Measurements from ENCODE around the gene SH3GL2.

The SH3GL2 gene

DNA sequence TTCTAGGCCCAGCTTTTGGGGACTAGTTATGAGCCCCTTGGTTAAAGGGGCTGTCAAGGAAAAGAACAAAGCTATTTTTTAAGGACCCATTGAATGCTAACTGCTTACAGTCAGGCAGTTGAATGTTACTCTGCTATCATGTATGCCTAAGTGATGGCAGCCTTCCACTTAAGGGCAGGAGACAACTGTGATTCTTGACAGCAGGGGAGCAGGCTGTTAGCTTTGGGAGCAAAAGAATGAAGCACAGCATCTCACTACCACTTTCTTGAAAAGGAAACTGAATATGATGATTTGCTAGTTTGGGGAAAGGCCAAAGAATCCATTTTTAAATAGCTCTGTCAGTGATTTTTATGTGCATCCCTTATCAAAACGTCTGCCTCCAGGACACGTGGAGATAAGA lies 221.6 kb downstream of the SH3GL2 start:
- FAIRE-seq = no peak
- DNase-seq (ENCODE audit: insufficient read length, low spot score) = no peak

GRCh38 chr9:17802249-17802857 lies 223.5 kb downstream of the SH3GL2 start:
- no peak for DNase-seq (ENCODE audit: insufficient read length, low spot score)
- FAIRE-seq = no peak

DNA sequence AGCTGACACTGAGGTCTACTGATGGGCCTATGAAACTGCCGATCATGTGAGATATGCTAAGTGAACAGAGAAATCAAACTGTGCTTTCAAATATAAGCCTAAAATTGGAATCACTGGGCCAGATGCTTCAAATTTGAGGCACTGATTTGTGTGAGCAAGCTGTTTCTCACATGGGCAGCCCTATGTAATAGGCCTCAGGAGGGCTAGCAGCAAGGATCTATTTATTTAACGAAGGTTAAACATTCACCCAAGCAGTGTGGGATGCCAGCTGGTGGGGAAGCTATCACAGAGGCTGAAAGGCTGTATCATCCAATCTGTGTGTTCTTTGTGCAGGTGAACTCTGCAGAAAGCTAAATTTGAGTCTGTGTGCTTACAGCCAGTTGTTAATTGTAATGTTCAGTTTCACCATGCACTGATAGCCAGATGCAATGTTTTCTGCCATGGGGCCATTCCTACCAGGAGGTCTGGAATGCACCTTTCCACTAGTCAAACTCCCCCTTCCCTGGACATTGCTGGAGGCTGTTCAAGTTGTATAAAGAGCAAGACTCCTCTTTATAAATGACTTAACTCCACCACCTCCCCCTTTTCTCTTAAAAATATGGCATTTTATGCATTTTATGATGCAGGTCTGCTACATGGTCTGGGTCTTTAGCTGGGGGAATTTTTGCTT lies 228.9 kb downstream of the SH3GL2 start:
- FAIRE-seq (no peak), DNase-seq (ENCODE audit: insufficient read length, low spot score) (no peak)

DNA sequence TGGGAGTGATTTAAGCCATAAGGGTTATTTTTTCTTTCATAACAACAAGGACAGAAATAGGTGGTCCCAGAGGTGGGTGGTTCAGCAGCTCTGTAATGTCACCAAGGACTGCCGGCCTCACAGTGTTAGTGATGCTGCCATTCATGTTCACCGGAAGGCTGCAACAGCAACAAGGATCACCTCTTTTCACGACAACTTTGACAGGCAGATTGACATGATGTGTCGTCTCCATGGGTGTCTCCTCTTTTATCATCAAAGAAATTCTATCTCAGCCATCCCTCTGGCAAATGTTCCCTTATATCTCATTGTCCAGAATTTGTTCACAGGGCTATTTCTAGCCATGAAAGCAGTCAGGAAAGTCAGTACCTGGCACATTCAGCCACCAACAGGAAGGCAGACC lies 231.5 kb downstream of the SH3GL2 start:
- DNase-seq (ENCODE audit: insufficient read length, low spot score) (no peak), FAIRE-seq (no peak)

DNA sequence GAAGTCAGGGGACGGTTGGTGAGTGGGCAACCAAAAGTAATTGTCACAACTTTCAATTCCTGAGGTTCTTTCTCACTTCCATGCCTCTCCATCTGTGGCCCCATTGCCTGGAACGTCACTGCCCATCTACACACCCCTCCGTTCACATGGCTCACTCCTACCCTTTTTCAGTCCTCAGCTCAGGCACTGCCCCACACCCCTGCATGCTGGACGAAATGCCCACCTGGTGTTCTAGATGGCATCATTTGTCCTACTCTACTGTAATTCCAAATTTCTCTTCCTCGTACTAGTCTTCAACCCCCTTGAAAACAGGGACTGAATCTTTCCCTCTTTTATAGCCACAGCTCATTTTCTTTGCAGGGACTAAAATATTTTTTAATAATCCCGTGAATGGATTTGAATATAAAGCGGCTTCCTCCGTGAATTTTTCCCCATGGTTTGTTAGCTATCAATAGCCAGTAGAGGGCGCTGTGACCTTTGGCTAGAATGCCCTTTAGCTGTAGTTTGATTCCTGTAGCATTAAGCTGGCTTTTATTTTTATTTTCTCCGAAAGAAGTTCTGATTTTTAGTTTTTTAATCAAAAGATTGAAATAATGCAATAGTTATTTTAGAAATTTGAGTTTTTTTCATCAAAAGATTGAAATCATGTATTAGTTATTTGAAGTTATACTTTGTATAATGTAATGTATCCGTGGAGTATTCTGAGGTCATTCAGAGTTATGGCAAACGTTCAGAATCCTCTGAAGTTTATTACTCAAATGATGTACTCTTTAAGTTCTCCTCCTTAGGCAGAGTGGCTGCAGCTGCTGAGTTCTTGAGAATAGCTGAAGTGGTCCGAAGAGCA lies 232.1 kb downstream of the SH3GL2 start:
- peak; percentile 15 for DNase-seq (ENCODE audit: insufficient read length, low spot score)
- FAIRE-seq = peak; percentile 84

GRCh38 chr9:17813798-17814197 lies 234.9 kb downstream of the SH3GL2 start:
- DNase-seq (ENCODE audit: insufficient read length, low spot score) (no peak), FAIRE-seq (no peak)

GRCh38 chr9:17816431-17817027 lies 237.7 kb downstream of the SH3GL2 start:
- no peak for FAIRE-seq
- DNase-seq (ENCODE audit: insufficient read length, low spot score) = no peak

DNA sequence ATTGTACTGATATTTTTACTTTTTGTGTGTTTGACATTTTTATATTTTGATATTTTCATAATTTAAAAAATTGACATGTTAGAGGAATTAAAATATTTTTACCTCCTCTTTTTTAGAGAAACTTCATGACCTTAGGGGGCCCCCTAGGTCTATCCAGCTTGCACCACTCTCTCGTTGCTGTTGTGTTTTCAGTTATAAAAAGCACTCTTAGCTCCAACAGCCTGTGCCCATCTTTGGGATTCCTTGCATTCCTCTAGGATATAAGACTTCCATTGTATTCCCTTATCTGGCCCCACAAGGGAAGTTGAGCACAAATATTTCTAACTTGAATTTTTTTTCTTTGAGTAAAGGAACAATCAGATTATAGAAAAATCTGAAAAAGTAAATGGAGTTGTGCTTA lies 245.3 kb downstream of the SH3GL2 start:
- no peak for FAIRE-seq
- no peak for DNase-seq (ENCODE audit: insufficient read length, low spot score)

DNA sequence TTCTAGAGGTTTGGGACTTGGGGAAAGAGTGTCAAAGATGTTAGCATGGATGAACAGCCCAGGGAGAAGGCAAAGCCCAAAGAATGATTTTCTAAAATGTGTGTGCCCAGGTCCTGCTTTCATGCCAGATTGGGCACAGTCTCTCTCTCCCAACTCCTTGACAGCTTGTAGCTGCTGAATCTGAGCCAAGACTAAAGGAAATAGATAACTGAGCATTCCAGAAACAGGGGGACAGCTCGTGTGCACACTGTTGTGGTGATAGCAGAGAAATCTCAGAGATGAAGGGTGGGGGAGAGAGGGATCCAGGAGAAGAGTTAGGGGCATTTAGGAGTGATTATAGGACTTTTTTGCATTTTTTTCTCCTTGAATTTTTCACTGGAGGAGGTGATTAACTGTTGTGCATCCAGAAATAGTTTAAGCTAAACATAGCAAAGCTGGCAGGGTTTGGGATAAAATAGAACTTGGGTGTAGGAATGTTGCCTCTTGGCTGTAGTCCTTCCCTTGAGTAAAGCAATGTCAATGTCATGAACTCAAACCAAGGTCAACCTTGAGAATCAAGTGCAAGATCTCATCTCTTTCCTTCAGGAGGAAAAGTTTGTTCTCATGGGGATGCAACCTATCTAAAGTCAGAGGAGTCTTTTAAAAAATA lies 245.9 kb downstream of the SH3GL2 start:
- DNase-seq (ENCODE audit: insufficient read length, low spot score) = no peak
- FAIRE-seq = no peak

GRCh38 chr9:17825265-17825659 lies 246.4 kb downstream of the SH3GL2 start:
- DNase-seq (ENCODE audit: insufficient read length, low spot score) (no peak), FAIRE-seq (no peak)

- DNase-seq (ENCODE audit: insufficient read length, low spot score) = no peak
- no peak for FAIRE-seq
These were observed 250.2 kb downstream of the SH3GL2 start for GRCh38 chr9:17829064-17829463.

DNA sequence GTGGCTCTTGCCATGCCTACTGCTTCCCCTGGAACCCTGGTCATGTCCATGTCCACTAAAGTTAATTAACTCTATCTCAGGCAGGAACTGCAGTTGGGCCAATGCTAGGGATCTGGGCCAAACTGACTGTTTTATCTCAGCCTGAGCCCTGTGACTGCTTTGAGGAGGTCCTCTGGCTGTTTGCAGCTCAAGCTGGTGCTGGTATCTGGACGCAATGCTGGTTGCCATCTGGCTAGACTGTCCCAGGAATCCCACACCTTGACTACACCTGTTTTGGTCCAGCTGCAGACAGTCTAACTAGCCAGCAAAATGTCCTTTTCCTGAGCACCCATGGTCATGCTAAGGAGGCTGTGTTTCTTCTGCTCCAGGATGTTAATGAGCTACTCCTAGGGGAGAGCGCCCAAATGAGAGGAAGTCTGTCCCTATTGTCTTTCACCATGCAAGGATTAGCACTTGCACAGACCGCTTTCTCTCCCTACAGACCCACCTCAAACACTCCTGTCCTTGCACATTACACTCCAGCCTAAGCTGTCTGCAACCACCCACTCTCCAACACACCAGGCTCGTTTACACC lies 251.0 kb downstream of the SH3GL2 start:
- DNase-seq (ENCODE audit: insufficient read length, low spot score) (no peak), FAIRE-seq (no peak)

- no peak for FAIRE-seq
These were observed 253.9 kb downstream of the SH3GL2 start for GRCh38 chr9:17832812-17833211.

GRCh38 chr9:17833846-17834245 lies 255.0 kb downstream of the SH3GL2 start:
- DNase-seq (ENCODE audit: insufficient read length, low spot score) (no peak), FAIRE-seq (no peak)

More at GRCh38 chr9:17832812-17833211, 253.9 kb downstream of the SH3GL2 start:
- DNase-seq (ENCODE audit: insufficient read length, low spot score) = no peak

DNA sequence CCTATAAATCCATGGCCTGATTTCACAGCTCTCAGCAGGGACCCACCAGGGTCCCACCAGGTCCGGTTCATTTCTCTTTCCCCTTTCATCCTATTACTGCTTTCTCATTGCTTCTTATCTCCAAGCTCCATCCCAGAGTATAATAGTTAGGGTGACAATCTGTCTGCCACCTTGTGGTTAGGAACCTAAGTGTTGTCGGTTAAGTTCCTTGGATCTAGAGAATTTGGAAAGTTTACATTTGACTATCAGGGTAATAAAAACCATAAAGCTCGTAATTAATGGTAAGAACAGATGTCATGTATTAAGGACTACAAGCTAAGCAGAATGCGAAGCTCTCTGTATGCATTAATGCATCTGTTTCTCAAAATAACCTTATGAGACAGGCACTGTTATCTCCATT lies 259.1 kb downstream of the SH3GL2 start:
- no peak for DNase-seq (ENCODE audit: insufficient read length, low spot score)
- FAIRE-seq = no peak

DNA sequence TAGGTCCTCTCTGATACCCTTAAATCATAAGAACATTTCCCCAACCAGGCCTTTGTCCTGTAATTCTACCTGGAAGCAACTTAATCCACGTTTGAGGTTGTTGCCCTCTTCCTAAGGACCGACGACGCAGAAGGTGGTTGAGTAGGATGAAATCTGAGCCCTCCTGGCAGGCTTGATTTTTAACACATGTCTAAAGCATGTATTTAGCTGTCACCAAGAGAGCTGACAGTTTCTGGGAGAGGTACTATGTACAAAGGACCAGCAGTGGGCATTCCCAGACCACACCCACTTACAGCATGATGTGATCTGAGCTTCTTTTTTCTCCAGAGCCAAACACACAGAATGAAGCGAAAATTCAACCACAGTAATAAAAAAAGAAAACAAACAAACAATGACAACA lies 260.9 kb downstream of the SH3GL2 start:
- no peak for FAIRE-seq
- no peak for DNase-seq (ENCODE audit: insufficient read length, low spot score)

DNA sequence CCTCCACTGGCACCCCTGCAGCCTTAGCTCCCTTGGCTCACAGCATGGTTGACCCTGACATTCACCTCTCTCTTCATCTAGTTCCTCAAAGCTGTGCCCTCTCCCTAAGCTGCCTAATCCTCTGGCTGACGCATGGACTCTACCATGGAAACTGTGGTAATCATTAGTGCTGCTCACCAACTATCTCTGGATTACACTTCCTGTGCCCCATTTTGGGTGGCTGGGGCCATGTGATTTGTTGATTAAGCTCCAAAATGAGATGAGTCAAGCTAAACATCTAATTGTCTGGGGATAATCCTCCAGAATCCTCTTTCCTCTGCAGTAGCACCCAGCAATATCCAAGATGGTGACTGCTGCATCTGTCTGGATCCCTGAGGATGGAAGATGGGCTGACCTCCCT lies 264.4 kb downstream of the SH3GL2 start:
- DNase-seq (ENCODE audit: insufficient read length, low spot score) (no peak), FAIRE-seq (no peak)

All from GM19239 (cell line).